HEK293 (cell line): ENCODE measurements around the gene SLC17A9.
A peak's percentile ranks its signal among the peaks of the same experiment; 100 is the strongest.

Experiments used
- CTCF ChIP-seq: fragments of 450-650 bp; formaldehyde crosslinking; IDR thresholded peaks from 2 replicates; pipeline ENCODE4 v1.5.1; 2016; ENCODE audit warnings: missing biosample characterization, missing genetic modification characterization
- PATZ1 ChIP-seq: fragments of 450-650 bp; formaldehyde crosslinking; IDR thresholded peaks from 2 replicates; pipeline ENCODE4 v1.5.1; 2016; ENCODE audit warnings: missing biosample characterization, missing genetic modification characterization
- PRDM6 ChIP-seq: fragments of 450-650 bp; formaldehyde crosslinking; IDR thresholded peaks from 2 replicates; pipeline ENCODE4 v1.5.1; 2017; ENCODE audit warnings: missing biosample characterization, missing genetic modification characterization
- ZBTB1 ChIP-seq: fragments of 450-650 bp; formaldehyde crosslinking; IDR thresholded peaks from 2 replicates; pipeline ENCODE4 v1.5.1; 2016; ENCODE audit warnings: missing biosample characterization, missing genetic modification characterization
- ZBTB26 ChIP-seq: fragments of 450-650 bp; formaldehyde crosslinking; optimal IDR thresholded peaks from 2 replicates; pipeline ENCODE3; 2016; ENCODE audit warnings: missing biosample characterization, mild to moderate bottlenecking, missing genetic modification characterization
- ZEB2 ChIP-seq: fragments of 450-650 bp; formaldehyde crosslinking; IDR thresholded peaks from 2 replicates; pipeline ENCODE4 v1.5.1; 2016; ENCODE audit warnings: missing biosample characterization, missing genetic modification characterization
- ZNF112 ChIP-seq: fragments of 450-650 bp; formaldehyde crosslinking; IDR thresholded peaks from 2 replicates; pipeline ENCODE4 v1.5.0; 2017; ENCODE audit warnings: missing biosample characterization, missing genetic modification characterization
- ZNF132 ChIP-seq: fragments of 450-650 bp; formaldehyde crosslinking; IDR thresholded peaks from 2 replicates; pipeline ENCODE4 v1.5.1; 2017; ENCODE audit warnings: missing biosample characterization, missing genetic modification characterization, borderline replicate concordance
- ZNF133 ChIP-seq: fragments of 450-650 bp; formaldehyde crosslinking; IDR thresholded peaks from 2 replicates; pipeline ENCODE4 v1.5.1; 2016; ENCODE audit warnings: missing biosample characterization, missing genetic modification characterization
- ZNF175 ChIP-seq: fragments of 450-650 bp; formaldehyde crosslinking; IDR thresholded peaks from 2 replicates; pipeline ENCODE4 v1.5.1; 2016; ENCODE audit warnings: missing biosample characterization, missing genetic modification characterization
- ZNF18 ChIP-seq: fragments of 450-650 bp; formaldehyde crosslinking; IDR thresholded peaks from 2 replicates; pipeline ENCODE4 v1.5.1; 2016; ENCODE audit warnings: missing biosample characterization, missing genetic modification characterization
- ZNF202 ChIP-seq: fragments of 450-650 bp; formaldehyde crosslinking; IDR thresholded peaks from 2 replicates; pipeline ENCODE4 v1.5.1; 2016; ENCODE audit warnings: missing biosample characterization, missing genetic modification characterization, borderline replicate concordance
- ZNF335 ChIP-seq: fragments of 450-650 bp; formaldehyde crosslinking; conservative IDR thresholded peaks from 2 replicates; pipeline ENCODE4 v1.5.1; 2016; ENCODE audit warnings: missing biosample characterization, missing genetic modification characterization
- ZNF341 ChIP-seq: fragments of 450-650 bp; formaldehyde crosslinking; IDR thresholded peaks from 2 replicates; pipeline ENCODE4; 2016; ENCODE audit warnings: low read depth, missing biosample characterization, missing genetic modification characterization
- ZNF37A ChIP-seq: fragments of 450-650 bp; IDR thresholded peaks from 2 replicates; pipeline ENCODE4 v1.5.1; 2018; ENCODE audit warnings: missing biosample characterization, missing genetic modification characterization
- ZNF416 ChIP-seq: fragments of 450-650 bp; formaldehyde crosslinking; IDR thresholded peaks from 2 replicates; pipeline ENCODE4 v1.5.1; 2016; ENCODE audit warnings: missing biosample characterization, missing genetic modification characterization
- ZNF473 ChIP-seq: fragments of 450-650 bp; formaldehyde crosslinking; IDR thresholded peaks from 2 replicates; pipeline ENCODE4 v1.5.1; 2017; ENCODE audit warnings: missing biosample characterization, missing genetic modification characterization
- ZNF501 ChIP-seq: fragments of 450-650 bp; formaldehyde crosslinking; IDR thresholded peaks from 2 replicates; pipeline ENCODE4 v1.5.1; 2016; ENCODE audit warnings: missing biosample characterization, missing genetic modification characterization
- ZNF513 ChIP-seq: fragments of 450-650 bp; IDR thresholded peaks from 2 replicates; pipeline ENCODE4 v1.5.1; 2018; ENCODE audit warnings: missing biosample characterization, missing genetic modification characterization
- ZNF560 ChIP-seq: fragments of 450-650 bp; formaldehyde crosslinking; IDR thresholded peaks from 2 replicates; pipeline ENCODE4 v1.5.1; 2017; ENCODE audit warnings: missing biosample characterization, missing genetic modification characterization, borderline replicate concordance
- ZNF561 ChIP-seq: fragments of 450-650 bp; IDR thresholded peaks from 2 replicates; pipeline ENCODE4 v1.5.1; 2018; ENCODE audit warnings: missing biosample characterization, missing genetic modification characterization, borderline replicate concordance
- ZNF610 ChIP-seq: fragments of 450-650 bp; formaldehyde crosslinking; IDR thresholded peaks from 2 replicates; pipeline ENCODE4 v1.5.1; 2016; ENCODE audit warnings: missing biosample characterization, missing genetic modification characterization, borderline replicate concordance
- ZNF645 ChIP-seq: fragments of 450-650 bp; formaldehyde crosslinking; IDR thresholded peaks from 2 replicates; pipeline ENCODE4; 2016; ENCODE audit warnings: missing biosample characterization, missing genetic modification characterization
- ZNF677 ChIP-seq: fragments of 450-650 bp; IDR thresholded peaks from 2 replicates; pipeline ENCODE4 v1.5.0; 2018; ENCODE audit warnings: missing biosample characterization, mild to moderate bottlenecking, missing genetic modification characterization, moderate library complexity
- ZNF76 ChIP-seq: fragments of 450-650 bp; formaldehyde crosslinking; IDR thresholded peaks from 2 replicates; pipeline ENCODE4; 2016; ENCODE audit warnings: low read depth, missing biosample characterization, missing genetic modification characterization, borderline replicate concordance
- ZNF837 ChIP-seq: fragments of 450-650 bp; formaldehyde crosslinking; IDR thresholded peaks from 2 replicates; pipeline ENCODE4 v1.5.1; 2016; ENCODE audit warnings: missing biosample characterization, missing genetic modification characterization
- ZSCAN23 ChIP-seq: fragments of 450-650 bp; formaldehyde crosslinking; IDR thresholded peaks from 2 replicates; pipeline ENCODE4 v1.5.1; 2016; ENCODE audit warnings: missing biosample characterization, missing genetic modification characterization

Gene SLC17A9

GRCh38 chr20:62926229-62927127 is 26.0 kb upstream of the SLC17A9 start, which contains the start of gene DIDO1 (continued):
- TF ChIP-seq ZNF112 (tag by site-specific recombination) (no peak), ZEB2 (tag by site-specific recombination) (peak; percentile 33; the same call in 1 of the 2 replicates), ZNF645 (tag by site-specific recombination) (no peak), ZNF610 (tag by site-specific recombination) (no peak), ZNF335 (tag by site-specific recombination) (peak; percentile 85), ZNF560 (tag by site-specific recombination) (no peak), ZNF501 (tag by site-specific recombination) (no peak), PATZ1 (tag by site-specific recombination) (no peak; the same call in 1 of the 2 replicates), ZNF837 (no peak), ZNF341 (tag by site-specific recombination) (peak; percentile 54), ZNF473 (tag by site-specific recombination) (no peak), ZBTB1 (tag by site-specific recombination) (no peak), CTCF (tag by site-specific recombination) (peak; percentile 69), ZNF37A (tag by site-specific recombination) (no peak), ZNF132 (no peak), ZNF76 (tag by site-specific recombination) (no peak; the same call in 1 of the 2 replicates), ZNF561 (no peak; the same call in 1 of the 2 replicates), ZNF202 (tag by site-specific recombination) (no peak), ZNF513 (no peak), ZNF677 (tag by site-specific recombination) (no peak), PRDM6 (tag by site-specific recombination) (no peak), ZNF18 (tag by site-specific recombination) (no peak), ZNF133 (no peak), ZBTB26 (tag by site-specific recombination) (peak; percentile 49), ZNF175 (tag by site-specific recombination) (no peak), ZNF416 (no peak), ZSCAN23 (tag by site-specific recombination) (no peak)
